GM19397 (cell line): Measurements from ENCODE around the gene MAP4K4.

Experiments
- ATAC-seq: cut with Tn5 transposase; IDR thresholded peaks from one replicate; pipeline ENCODE4 v1.9.1; 2021; ENCODE audit warnings: mild to moderate bottlenecking, moderate library complexity; ENCODE audit not compliant: unreplicated experiment

MAP4K4 gene

DNA sequence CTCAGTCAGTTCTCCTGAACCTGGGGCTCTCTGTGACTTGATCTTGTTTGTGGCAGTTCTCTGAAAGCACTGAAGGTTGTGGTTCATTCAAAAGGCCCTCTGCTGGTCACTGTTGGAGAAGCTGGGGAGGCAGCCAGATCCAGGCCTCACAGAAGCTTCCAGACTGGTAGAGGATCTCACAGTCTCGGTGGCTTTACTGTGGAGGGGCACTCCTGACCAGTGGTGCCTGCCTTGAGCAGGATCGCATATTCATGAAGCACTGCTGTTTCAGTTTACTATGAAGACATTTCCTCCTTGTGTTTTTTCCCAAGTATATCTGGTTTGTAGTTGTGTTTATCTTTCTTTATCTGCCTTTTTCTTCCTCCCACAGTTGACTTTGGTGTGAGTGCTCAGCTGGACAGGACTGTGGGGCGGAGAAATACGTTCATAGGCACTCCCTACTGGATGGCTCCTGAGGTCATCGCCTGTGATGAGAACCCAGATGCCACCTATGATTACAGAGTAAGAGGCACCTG is 133.9 kb downstream of the MAP4K4 start:
- no peak for ATAC-seq

DNA sequence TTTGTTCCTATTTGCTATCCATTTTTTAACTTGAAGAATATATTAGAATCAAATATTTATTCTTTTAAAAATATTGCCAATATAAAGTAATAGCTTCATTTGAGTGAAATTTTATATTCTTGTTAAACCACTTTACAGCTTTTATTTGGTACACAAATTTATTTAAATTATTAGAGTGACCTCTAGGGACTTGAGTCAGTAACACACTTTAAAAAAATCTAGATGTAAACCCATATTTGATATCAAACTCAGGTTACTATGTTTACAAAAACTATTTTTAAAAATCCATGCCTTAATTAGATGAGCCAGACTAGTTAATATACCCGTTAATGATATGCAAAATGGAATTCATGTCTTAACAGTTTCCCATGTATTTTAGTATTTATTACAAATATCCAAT is 134.6 kb downstream of the MAP4K4 start:
- no peak for ATAC-seq

DNA sequence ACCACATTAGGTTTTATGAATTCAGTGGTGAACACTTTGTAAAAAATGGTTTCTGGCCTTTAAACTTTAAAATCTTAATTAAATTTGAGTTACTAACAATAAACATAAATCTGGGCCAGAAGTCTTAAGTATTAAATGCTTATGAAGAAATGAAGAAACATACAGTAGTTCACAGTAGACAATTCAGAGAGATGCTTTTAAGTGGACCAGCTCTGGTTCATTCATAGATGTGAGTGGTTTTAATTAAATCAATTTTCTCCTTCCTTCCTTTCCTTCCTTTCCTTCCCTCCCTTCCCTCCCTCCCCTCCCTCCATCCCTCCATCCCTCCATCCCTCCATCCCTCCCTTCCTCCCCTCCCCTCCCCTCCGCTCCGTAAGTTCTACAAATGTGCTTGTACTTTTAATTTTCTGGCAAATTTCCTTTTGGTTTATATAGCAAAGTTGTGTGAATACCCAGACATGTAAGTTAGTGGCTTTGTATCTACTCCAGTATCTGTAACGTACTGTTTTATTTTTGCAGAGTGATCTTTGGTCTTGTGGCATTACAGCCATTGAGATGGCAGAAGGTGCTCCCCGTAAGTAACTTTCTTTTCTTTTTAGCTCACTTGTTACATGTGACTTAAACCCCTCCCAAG is 136.5 kb downstream of the MAP4K4 start:
- no peak for ATAC-seq

DNA sequence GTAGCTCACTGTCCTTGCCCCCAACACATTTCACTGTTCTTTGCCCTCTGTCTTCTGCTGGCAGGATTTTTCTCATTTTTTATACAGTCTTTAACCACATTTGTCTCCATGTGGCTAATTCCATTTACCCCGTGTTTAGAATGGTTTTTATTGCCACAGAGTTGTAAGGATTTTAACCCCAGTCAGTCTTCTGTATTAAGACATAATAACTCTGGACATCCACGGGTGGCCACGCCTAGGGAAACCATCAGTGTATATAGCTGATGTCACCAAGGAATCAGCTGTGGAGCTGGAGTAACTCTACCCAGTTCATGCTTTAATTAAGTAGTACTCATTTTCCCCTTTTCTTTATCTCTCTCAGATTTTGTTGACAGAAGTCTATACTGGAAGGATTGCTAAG is 139.8 kb downstream of the MAP4K4 start:
- no peak for ATAC-seq

DNA sequence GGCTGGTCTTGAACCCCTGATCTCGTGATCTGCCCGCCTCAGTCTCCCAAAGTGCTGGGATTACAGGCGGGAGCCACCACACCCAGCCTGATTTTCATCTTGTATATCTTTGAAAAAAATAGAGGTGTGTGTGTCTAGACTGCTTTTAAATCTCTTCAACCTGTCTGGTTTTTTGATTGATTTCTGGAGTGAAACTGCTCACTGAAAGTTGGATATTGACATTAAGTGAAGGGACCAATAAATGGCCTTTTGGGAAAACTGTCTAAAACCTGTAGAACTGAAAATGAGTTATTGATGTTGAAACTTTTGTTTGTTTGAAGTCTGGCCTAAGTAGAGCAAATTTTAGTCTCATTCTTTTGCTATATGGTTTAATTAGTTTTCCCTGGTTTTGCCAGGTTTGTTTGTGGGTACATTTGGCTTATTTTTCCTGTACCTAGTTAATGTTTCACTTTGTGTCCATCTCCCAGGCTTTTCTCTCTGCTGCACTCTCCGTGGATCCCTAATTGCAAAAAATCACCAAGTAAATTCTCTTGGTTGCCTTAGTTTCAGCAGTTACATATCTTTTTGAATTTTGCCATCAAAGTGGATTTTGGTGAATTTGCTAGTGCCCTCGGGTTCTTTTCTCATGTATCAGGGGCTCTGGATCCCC is 144.3 kb downstream of the MAP4K4 start:
- no peak for ATAC-seq

DNA sequence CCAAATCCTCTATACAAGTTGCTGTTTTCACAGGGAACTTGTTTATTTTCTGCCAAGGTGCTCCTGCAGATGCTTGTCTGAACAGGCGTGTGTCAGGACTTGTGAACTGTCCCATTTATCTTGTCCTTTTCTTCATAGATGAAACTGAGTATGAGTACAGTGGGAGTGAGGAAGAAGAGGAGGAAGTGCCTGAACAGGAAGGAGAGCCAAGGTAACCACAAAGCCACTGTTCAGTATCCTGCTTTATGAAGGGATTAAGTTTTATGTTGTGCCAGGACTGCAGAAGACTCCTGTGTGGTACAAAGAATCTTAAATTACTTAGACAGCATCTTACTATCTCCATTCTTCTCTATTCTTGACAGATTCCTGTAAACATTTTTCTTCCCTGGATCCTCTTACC is 145.0 kb downstream of the MAP4K4 start:
- no peak for ATAC-seq

DNA sequence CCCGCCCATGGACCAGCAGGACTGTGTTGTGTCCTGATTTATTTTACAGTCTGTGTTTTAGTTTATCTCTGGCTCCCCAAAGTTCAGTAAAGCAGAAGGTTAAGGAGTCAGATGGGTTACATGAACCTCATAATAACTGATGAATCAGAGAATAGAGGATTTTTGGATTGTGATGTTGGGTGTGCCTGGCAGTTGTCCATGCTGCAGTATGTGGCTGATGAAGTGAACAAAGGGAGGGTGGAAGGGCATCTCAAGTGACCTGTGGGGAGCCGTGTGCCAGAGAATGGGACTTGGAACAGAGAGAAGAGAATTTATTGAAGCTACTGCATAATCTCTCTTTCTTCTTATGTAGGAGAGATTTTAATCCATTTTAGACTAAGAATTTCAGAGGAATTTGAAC is 145.5 kb downstream of the MAP4K4 start:
- no peak for ATAC-seq

GRCh38 chr2:101843471-101843870 is 146.0 kb downstream of the MAP4K4 start:
- no peak for ATAC-seq

DNA sequence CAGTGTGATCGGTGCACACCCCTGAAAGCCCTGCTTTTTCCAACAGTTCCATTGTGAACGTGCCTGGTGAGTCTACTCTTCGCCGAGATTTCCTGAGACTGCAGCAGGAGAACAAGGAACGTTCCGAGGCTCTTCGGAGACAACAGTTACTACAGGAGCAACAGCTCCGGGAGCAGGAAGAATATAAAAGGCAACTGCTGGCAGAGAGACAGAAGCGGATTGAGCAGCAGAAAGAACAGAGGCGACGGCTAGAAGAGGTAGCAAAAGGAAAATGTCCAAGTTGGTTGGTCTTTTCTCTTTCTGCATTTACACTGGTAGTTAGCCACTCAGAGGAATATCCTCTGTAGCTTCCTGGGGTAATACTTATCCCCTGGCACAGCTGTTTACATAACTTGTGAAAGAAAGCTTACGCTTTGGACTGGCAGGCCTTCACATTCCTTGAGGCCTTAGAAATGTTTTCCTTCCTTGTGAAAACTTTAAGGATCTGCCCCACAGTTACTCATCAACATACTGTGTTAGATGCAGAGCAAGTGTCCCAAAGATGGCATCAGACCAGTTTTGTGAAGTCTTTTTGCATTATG is 146.6 kb downstream of the MAP4K4 start:
- ATAC-seq: no peak

- no peak for ATAC-seq
These were observed 149.5 kb downstream of the MAP4K4 start for GRCh38 chr2:101846973-101847372.

- no peak for ATAC-seq
These were observed 150.3 kb downstream of the MAP4K4 start for GRCh38 chr2:101847661-101848339.

GRCh38 chr2:101848769-101849410 is 151.4 kb downstream of the MAP4K4 start:
- no peak for ATAC-seq

DNA sequence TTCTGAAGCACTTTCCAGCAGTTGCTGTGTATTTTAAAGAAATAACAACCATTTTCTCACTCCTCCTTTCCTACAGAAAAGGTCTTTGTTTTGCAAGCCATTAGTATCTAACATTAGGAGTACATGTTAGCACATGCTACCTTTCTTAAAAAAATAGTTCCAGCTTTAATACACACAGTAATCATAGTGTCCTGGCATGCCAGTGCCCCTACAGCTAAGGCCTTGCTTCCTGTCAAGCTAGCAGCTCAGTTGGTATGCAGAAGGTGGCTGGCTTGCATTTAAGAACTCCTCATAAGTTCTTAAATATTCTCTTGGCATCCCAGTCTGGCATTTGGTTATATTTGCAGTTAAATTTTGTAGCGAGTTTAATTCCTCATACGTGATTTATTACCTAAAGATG is 152.9 kb downstream of the MAP4K4 start:
- ATAC-seq: no peak

DNA sequence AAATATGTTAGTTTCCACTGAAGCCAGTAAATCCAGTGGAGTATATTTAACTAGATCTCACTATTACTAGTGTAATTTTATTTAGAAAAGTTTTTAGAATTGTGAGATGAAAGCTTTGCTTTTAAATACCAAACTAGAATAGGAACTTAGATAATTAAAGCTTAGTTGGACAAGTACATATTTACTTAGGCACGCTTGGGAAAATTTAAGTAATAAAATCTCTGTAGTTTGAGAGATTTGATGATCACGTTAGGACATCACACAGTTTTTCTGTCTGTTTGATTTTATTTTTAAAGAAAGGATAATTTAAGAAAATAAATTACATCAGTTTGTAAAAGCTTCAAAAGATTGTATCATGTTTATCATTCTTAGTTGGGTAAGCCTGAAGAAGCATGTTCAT is 153.5 kb downstream of the MAP4K4 start:
- no peak for ATAC-seq

GRCh38 chr2:101852824-101853223 is 155.3 kb downstream of the MAP4K4 start:
- ATAC-seq: no peak

DNA sequence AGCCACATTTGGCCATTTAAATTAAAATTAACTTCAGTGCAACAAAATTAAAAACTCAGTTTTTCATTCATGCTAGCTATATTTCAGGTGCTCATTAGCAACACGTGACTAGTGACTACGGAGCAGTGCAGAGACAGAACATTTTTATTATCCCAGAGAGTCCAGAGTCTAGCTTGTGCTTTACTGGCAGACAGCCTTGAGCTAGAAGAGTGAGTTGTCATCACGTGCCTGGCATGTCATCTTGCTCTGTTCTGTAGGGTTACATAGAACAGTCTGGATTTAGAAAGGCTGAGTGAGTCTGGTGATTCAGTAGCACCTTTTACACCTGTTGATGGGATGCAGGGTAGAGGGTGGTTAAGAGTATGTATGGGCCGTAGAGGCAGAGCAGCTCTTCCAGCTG is 157.4 kb downstream of the MAP4K4 start:
- no peak for ATAC-seq

- no peak for ATAC-seq
These were observed 158.3 kb downstream of the MAP4K4 start for GRCh38 chr2:101855776-101856175.

DNA sequence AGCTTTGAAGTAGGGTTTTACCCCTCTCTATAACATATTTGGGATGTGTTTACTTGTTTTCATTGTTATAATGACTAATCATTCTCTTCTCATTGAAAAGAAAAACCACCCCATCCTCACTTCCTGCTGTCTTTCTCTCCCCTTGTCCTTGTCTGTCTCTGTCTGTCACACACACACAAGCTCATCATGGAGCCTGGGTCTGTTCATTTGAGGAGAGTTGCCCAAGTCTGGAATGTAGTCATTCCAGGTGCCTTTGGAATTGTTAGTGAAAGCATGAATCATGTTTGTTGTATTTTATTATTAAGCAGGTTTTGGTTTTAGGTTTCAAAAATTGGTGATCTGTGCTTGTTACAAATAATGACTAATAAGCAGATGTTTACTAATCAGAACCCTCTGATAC is 160.7 kb downstream of the MAP4K4 start:
- no peak for ATAC-seq

- ATAC-seq: no peak
These were observed 161.4 kb downstream of the MAP4K4 start for GRCh38 chr2:101858910-101859309.

- ATAC-seq: no peak
These were observed 162.1 kb downstream of the MAP4K4 start for GRCh38 chr2:101859604-101860003.

GRCh38 chr2:101860157-101860556 is 162.7 kb downstream of the MAP4K4 start:
- ATAC-seq: no peak
